Stimulated activated naive B cell treated with anti-CD40 and anti-IgM and Interleukin-4, amounts not matched to agents 10 μg/mL and 1 μg/mL and 100 μg/mL, for 72 hours (primary cell): ENCODE results near the gene IFI44L.

ENCODE experiments used
- ATAC-seq, 2 donors: fragments of 150-1000 bp; cut with Tn5 transposase; replicated peaks; 2 replicates each; pipeline ENCODE4 v1.10.0; 2021; ENCODE audit warnings: moderate library complexity in 1 of 2
- DNase-seq: peaks from one replicate; pipeline ENCODE4 v3.0.0; 2021
- H3K27ac Mint-ChIP-seq: one replicate; pipeline ENCODE4 v1.8.0; 2022; ENCODE audit warnings: mild to moderate bottlenecking, mixed read lengths
- H3K27me3 Mint-ChIP-seq, 2 donors: one replicate each; pipeline ENCODE4 v1.8.0; 2022; ENCODE audit warnings: mixed read lengths in 2 of 2
- H3K36me3 Mint-ChIP-seq, 2 donors: one replicate each; pipeline ENCODE4 v1.8.0; 2022; ENCODE audit warnings: mixed read lengths in 2 of 2, mild to moderate bottlenecking in 1 of 2
- H3K4me1 Mint-ChIP-seq, 2 donors: one replicate each; pipeline ENCODE4 v1.8.0; 2022; ENCODE audit warnings: mixed read lengths in 2 of 2, mild to moderate bottlenecking in 1 of 2
- H3K4me3 Mint-ChIP-seq, 2 donors: one replicate each; pipeline ENCODE4 v1.8.0; 2022; ENCODE audit warnings: mild to moderate bottlenecking in 2 of 2, mixed read lengths in 2 of 2, moderate library complexity in 1 of 2
- H3K9me3 Mint-ChIP-seq, 2 donors: one replicate each; pipeline ENCODE4 v1.8.0; 2022; ENCODE audit warnings: mixed read lengths in 2 of 2, mild to moderate bottlenecking in 1 of 2

IFI44L gene

DNA sequence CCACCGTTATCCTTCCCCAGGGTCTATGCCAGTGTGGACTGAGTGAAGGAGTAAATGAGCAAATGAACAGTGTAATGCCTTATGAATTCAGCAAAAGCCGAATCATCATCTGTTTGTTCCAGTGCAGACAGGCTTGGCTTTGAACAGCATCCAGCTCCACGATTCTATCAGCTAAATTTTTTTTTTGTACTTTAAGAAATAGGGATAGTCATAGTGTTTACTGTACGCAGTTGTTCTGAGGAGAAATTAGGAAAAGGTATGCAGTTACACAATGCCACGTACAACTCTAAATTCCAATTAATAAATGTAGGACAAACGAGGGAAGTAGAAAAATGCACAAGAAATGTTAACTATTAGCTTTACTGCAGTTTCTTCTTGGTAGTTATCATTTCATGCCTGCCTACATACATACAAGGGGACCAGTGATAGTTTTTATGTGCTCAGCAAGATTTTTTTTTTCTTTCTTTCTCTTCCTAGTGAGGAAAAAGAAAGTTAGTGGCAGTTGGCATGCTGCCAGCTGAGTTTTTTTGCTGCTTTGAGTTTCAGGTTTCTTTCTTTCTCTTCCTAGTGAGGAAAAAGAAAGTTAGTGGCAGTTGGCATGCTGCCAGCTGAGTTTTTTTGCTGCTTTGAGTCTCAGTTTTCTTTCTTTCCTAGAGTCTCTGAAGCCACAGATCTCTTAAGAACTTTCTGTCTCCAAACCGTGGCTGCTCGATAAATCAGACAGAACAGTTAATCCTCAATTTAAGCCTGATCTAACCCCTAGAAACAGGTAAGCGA, at the start of gene IFI44L:
Gene IFI44L, plus strand, starts transcription at position 646 of the 777 bp plus-strand sequence. CDS start 7,468 bp downstream, outside the sequence.
- Mint-ChIP-seq H3K4me1 (peaks cover 24 to 61% of the 10 kb centered on the region in 2 donors), H3K4me3 (peak within 1 kb of the TSS; percentile 65 to 71), H3K27me3 (no peaks in the 10 kb centered on the region), H3K9me3 (no peaks in the 10 kb centered on the region), H3K27ac (peak within 1 kb of the TSS; percentile 73), H3K36me3 (peaks cover 0 to 3% of the 10 kb centered on the region in 2 donors)
- peak; percentile 41 to 48 for ATAC-seq
- DNase-seq, result peak; percentile 11

DNA sequence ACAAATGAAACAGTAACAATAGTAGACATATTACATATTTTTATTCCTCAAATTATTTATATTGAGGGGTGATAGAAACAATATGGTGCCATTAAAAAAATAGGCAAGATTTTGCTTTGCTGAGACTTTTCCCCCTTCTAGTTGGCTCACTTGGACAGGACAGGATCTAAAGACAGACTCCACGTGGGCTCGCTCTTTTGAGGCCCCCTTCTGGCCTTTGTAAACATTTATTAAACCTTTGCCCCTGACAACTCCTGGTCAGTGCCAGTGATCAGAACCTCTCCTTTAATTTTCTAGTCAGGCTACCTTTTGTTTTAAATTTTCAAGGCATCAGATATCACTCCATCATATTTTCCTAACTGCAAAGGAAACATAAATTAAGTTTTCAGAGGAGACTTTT, 49.7 kb upstream of the IFI44L start:
- H3K4me3 Mint-ChIP-seq, result no peak overlapping the region
- ATAC-seq (no peak), DNase-seq (no peak)
- H3K36me3 Mint-ChIP-seq, result no peaks in the 10 kb centered on the region
- no peaks in the 10 kb centered on the region for H3K27me3 Mint-ChIP-seq
- no peaks in the 10 kb centered on the region for H3K4me1 Mint-ChIP-seq
- H3K9me3 Mint-ChIP-seq, result peaks cover 0 to 2% of the 10 kb centered on the region in 2 donors
- H3K27ac Mint-ChIP-seq, result no peak overlapping the region

DNA sequence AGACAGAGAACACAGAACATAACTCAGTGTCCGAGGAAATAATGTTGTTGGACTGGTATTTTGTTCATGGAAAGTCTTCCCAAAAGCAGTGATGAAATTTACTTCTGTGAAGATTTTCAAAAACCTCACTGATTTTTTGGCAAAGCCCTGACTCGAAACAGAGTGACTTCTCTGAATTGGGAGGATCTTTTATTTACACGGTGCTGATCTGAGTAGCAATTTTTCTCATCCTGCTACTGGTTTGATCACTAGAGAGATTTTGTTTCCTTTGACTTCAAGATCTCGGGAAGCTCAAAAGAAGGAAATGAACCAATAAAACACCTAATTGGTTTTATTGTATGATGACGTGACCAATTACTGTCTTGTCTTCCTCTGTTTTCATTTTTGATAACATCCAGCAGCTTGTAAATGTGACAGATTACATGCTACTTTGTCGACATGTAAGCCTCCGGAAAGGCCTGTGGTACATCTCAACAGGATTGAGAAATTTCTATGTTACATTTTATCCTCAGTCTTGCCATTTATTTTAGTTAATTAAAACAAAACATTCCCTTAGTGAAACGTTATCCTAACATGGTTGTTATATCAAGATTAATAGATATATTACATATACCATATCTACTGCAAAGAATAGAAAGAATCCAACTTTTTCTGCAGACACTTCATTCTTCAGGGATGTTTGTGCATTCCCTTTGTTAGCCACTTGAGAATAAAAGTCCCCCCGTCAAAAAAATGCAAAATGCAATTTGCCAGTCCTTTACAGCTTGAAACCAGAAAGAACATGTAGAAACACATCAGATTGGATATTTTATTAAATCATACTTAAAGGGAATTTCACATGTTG, 42.8 kb upstream of the IFI44L start:
- ATAC-seq (no peak), DNase-seq (no peak)
- no peak overlapping the region for H3K4me3 Mint-ChIP-seq

GRCh38 chr1:78586572-78586971, 33.7 kb upstream of the IFI44L start:
- no peak for DNase-seq
- no peak overlapping the region for H3K27ac Mint-ChIP-seq
- no peaks in the 10 kb centered on the region for H3K9me3 Mint-ChIP-seq
- no peaks in the 10 kb centered on the region for H3K36me3 Mint-ChIP-seq
- H3K4me3 Mint-ChIP-seq, result no peak overlapping the region
- ATAC-seq, result no peak
- no peaks in the 10 kb centered on the region for H3K4me1 Mint-ChIP-seq
- H3K27me3 Mint-ChIP-seq, result peaks cover 9 to 10% of the 10 kb centered on the region in 2 donors

More for the DNA sequence above, 42.8 kb upstream of the IFI44L start:
- Mint-ChIP-seq H3K9me3 (peaks cover 0 to 2% of the 10 kb centered on the region in 2 donors), H3K27ac (no peak overlapping the region), H3K4me1 (no peaks in the 10 kb centered on the region), H3K27me3 (no peaks in the 10 kb centered on the region), H3K36me3 (no peaks in the 10 kb centered on the region)

GRCh38 chr1:78587211-78587610, 33.0 kb upstream of the IFI44L start:
- Mint-ChIP-seq H3K4me1 (no peaks in the 10 kb centered on the region), H3K27me3 (peaks cover 9 to 10% of the 10 kb centered on the region in 2 donors), H3K27ac (no peak overlapping the region), H3K9me3 (no peaks in the 10 kb centered on the region), H3K36me3 (no peaks in the 10 kb centered on the region), H3K4me3 (no peak overlapping the region)
- no peak for DNase-seq
- no peak for ATAC-seq

DNA sequence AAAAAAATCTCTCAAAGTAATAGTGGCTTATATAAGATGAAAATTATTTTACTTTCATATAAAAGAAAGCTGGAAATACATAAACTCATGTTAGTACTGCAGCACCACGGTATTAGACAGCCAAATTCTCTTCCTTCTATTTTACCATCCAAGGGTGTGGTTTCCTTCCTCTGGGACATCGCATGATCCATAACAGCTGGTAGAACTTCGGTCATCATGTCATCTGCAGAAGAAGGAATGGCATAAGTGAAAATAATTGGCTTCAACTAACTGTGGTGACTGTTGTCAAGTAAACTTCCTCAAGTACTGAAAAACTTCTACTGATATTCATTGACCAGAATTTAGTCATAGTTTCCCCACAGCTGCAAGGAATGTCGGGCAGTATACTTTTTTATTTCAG, 28.3 kb upstream of the IFI44L start:
- Mint-ChIP-seq H3K27ac (no peak overlapping the region), H3K9me3 (no peaks in the 10 kb centered on the region), H3K36me3 (no peaks in the 10 kb centered on the region), H3K4me1 (no peaks in the 10 kb centered on the region), H3K27me3 (peaks cover 0 to 10% of the 10 kb centered on the region in 2 donors), H3K4me3 (no peak overlapping the region)
- ATAC-seq, result no peak
- DNase-seq, result no peak

- H3K9me3 Mint-ChIP-seq, result no peaks in the 10 kb centered on the region
- no peak for DNase-seq
- no peak overlapping the region for H3K4me3 Mint-ChIP-seq
- H3K27me3 Mint-ChIP-seq, result no peaks in the 10 kb centered on the region
- H3K36me3 Mint-ChIP-seq, result no peaks in the 10 kb centered on the region
- H3K4me1 Mint-ChIP-seq, result no peaks in the 10 kb centered on the region
- ATAC-seq, result no peak
- no peak overlapping the region for H3K27ac Mint-ChIP-seq
Measured at GRCh38 chr1:78599294-78599693, 21.0 kb upstream of the IFI44L start.

DNA sequence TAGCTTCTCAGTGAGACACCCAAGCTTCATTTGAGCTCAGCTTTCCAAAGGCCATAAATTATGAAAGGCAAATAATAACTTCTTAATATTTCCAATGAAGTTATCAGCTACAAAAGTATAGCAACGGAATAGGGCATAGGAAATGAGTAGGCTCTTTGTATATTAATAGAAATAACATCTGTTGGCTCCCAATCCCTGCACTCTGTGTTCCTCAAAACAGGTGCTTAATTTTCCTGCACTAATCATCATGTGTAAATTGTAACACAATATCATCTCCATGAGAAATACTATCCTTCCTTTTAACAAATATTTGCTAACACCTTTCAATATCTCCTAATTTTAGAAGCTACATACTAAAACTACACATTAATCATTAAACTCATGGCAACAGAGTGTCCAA, 19.2 kb upstream of the IFI44L start:
- Mint-ChIP-seq H3K9me3 (no peaks in the 10 kb centered on the region), H3K4me1 (no peaks in the 10 kb centered on the region), H3K27me3 (no peaks in the 10 kb centered on the region), H3K27ac (no peak overlapping the region), H3K36me3 (no peaks in the 10 kb centered on the region), H3K4me3 (no peak overlapping the region)
- ATAC-seq, result no peak
- no peak for DNase-seq

DNA sequence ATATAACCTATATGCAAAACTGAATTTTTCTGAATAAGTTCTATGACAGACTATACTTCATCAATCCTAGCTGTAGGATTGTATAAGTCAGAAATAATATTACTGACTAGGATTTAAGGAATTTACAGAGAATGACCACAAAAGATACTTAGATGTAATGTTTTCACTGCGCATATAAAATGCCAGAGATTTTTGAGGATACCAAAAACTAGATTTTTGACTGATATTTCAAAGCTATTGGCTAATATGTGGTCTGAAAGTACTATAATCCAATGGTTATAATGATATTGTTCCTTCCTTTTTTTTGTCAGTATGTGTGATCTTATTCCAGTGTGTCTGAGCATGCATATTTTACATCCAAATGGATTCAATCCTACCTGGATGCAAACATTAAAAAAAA, 17.0 kb upstream of the IFI44L start:
- H3K27me3 Mint-ChIP-seq, result peaks cover 0 to under 1% of the 10 kb centered on the region in 2 donors
- no peak overlapping the region for H3K27ac Mint-ChIP-seq
- H3K4me3 Mint-ChIP-seq, result no peak overlapping the region
- ATAC-seq, result no peak
- DNase-seq, result no peak
- no peaks in the 10 kb centered on the region for H3K9me3 Mint-ChIP-seq
- H3K4me1 Mint-ChIP-seq, result no peaks in the 10 kb centered on the region
- no peaks in the 10 kb centered on the region for H3K36me3 Mint-ChIP-seq

- Mint-ChIP-seq H3K36me3 (no peaks in the 10 kb centered on the region), H3K27me3 (peaks cover 9 to 10% of the 10 kb centered on the region in 2 donors), H3K4me1 (no peaks in the 10 kb centered on the region), H3K27ac (no peak overlapping the region), H3K9me3 (no peaks in the 10 kb centered on the region), H3K4me3 (no peak overlapping the region)
- no peak for ATAC-seq
- no peak for DNase-seq
Measured at GRCh38 chr1:78604643-78605042, 15.6 kb upstream of the IFI44L start.

- no peak for DNase-seq
- Mint-ChIP-seq H3K27ac (no peak overlapping the region), H3K4me3 (no peak overlapping the region), H3K27me3 (peaks cover 9 to 10% of the 10 kb centered on the region in 2 donors), H3K36me3 (no peaks in the 10 kb centered on the region), H3K4me1 (no peaks in the 10 kb centered on the region), H3K9me3 (no peaks in the 10 kb centered on the region)
- no peak for ATAC-seq
Measured at GRCh38 chr1:78606274-78606673, 14.0 kb upstream of the IFI44L start.

DNA sequence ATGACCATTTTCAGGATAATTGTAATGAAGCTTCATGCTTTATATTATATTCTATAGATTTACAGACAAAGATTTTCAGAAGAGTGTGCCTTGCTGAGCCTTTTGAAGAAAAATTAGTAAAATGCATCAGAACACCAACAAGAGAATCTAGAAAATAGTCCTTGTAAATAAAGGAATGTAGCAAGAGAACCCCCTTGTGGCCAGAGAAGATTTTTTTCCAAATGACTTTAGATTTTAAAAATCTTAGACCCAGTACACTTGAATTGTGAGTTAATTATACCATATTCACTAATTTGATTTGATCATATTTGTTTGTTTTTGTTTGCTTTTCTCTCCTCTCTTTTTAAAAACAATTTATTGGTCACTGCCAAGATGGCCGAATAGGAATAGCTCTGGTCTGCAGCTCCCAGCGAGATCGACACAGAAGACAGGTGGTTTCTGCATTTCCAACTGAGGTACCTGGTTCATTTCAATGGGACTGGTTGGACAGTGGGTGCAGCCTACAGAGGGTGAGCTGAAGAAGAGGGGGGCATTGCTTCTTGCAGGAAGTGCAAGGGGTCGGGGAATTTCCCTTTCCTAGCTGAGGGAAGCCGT, 12.8 kb upstream of the IFI44L start:
- DNase-seq (no peak), ATAC-seq (no peak)
- H3K4me1 Mint-ChIP-seq, result no peaks in the 10 kb centered on the region
- H3K27ac Mint-ChIP-seq, result no peak overlapping the region
- peaks cover 9 to 10% of the 10 kb centered on the region in 2 donors for H3K27me3 Mint-ChIP-seq
- H3K9me3 Mint-ChIP-seq, result no peaks in the 10 kb centered on the region
- no peak overlapping the region for H3K4me3 Mint-ChIP-seq
- no peaks in the 10 kb centered on the region for H3K36me3 Mint-ChIP-seq

GRCh38 chr1:78607944-78608343, 12.3 kb upstream of the IFI44L start:
- H3K36me3 Mint-ChIP-seq, result no peaks in the 10 kb centered on the region
- no peak overlapping the region for H3K27ac Mint-ChIP-seq
- H3K9me3 Mint-ChIP-seq, result no peaks in the 10 kb centered on the region
- ATAC-seq (no peak), DNase-seq (no peak)
- no peak overlapping the region for H3K4me3 Mint-ChIP-seq
- H3K27me3 Mint-ChIP-seq, result peaks cover 9 to 10% of the 10 kb centered on the region in 2 donors
- H3K4me1 Mint-ChIP-seq, result no peaks in the 10 kb centered on the region

DNA sequence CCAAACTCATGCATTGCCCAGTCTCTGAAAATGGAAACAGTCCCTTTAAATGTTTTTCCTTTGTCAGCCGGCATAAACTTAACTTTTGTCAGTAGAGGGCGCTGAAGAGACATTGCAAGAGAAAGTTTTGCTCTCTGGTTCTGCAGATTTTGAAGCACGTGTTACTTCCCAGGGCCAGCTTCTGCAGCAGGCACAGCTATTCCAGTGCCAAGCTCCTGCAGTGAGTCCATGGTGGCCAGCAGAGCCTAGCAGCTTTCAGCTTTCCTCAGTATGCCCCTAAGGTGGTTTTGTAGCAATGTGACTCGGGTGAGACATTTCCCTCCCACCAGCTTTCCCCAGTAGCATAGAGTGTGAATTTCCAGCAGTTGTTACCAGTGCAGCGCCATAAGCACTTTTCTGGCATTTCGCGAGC, 2.6 kb upstream of the IFI44L start:
- no peaks in the 10 kb centered on the region for H3K9me3 Mint-ChIP-seq
- H3K36me3 Mint-ChIP-seq, result no peaks in the 10 kb centered on the region
- H3K4me1 Mint-ChIP-seq, result peaks cover 19 to 38% of the 10 kb centered on the region in 2 donors
- peak; percentile 73 to 77 for ATAC-seq
- no peaks in the 10 kb centered on the region for H3K27me3 Mint-ChIP-seq
- DNase-seq, result peak; percentile 24
- no peak overlapping the region for H3K27ac Mint-ChIP-seq
- H3K4me3 Mint-ChIP-seq, result peak overlapping the region in 1 of 2 donors; percentile 26
